ENCODE results near the gene FRMD1. TPM values are rescaled to one million over a fixed set of nuclear protein-coding genes. Genes with fewer than 3 reads are reported as not detected.

FRMD1 gene
- total and polyA plus RNA-seq, 2 of the 8 experiments (the other 6 are each of a cell fraction or from before 2014, with no cell fraction given) = 0.36 TPM; not detected in 1

DNA sequence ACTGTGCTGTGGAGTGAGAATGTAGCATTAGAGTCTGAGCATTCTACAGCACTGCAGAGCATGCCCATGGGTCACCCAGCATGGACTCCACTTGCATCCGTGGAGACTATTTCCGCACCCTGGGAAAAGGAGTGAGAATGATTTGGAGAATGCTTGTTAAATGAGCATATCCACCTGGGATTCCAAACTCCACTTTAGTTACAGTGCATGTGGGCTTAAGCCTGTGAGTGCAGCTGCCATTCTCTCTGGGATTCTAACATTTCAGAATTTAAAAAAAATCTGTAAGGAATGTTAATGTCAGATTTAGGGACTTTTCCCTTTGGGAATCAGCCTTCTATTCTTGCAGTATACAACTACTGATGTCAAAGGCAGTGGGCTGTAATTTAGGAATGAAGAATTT is 48.1 kb downstream of the FRMD1 start:
- H2AK5ac ChIP-seq (ENCODE audit: low read depth, low read length) = no peak overlapping the region
- H4K20me1 ChIP-seq (replicated peaks in 1 of 2; ENCODE audit: control insufficient read depth in 1 of 2, insufficient read depth in 2 of 2, low read length in 2 of 2) = no peaks in the 10 kb centered on the region
- no peak overlapping the region for H4K91ac ChIP-seq (replicated peaks; ENCODE audit: insufficient read length, low read length)
- no peak overlapping the region for H2BK120ac ChIP-seq (replicated peaks; ENCODE audit: low read depth, low read length)
- no peaks in the 10 kb centered on the region for H3K79me1 ChIP-seq (ENCODE audit: low read depth, low read length)
- H3K27me3 ChIP-seq (replicated peaks in 1 of 4; ENCODE audit: control insufficient read depth in 3 of 4, extremely low read depth in 1 of 4, insufficient read depth in 3 of 4, low read length in 3 of 4) = no peaks in the 10 kb centered on the region; a peak in 1 of 7 replicates
- no peak overlapping the region for H3K4me3 ChIP-seq (ENCODE audit: extremely low read depth in 1 of 4, insufficient read depth in 2 of 4, low read depth in 3 of 4, low read length in 4 of 4)
- POLR2A ChIA-PET (ENCODE audit: partially characterized antibody) = no interaction called here
- H3K4ac ChIP-seq (replicated peaks; ENCODE audit: insufficient read length, low read depth, low read length) = no peak overlapping the region
- H3K9ac ChIP-seq (replicated peaks in 1 of 4; ENCODE audit: extremely low read depth in 1 of 4, low read depth in 3 of 4, low read length in 3 of 4) = no peak overlapping the region
- H2BK5ac ChIP-seq (ENCODE audit: low read depth, low read length) = no peak overlapping the region
- no peak overlapping the region for H3K23ac ChIP-seq (ENCODE audit: insufficient read length)
- no peak overlapping the region for H2BK15ac ChIP-seq (ENCODE audit: low read length)
- H3K23me2 ChIP-seq (ENCODE audit: low read depth, low read length) = no peaks in the 10 kb centered on the region
- no peak overlapping the region for H3K27ac ChIP-seq (ENCODE audit: low read depth, low read length)
- H3K56ac ChIP-seq (replicated peaks; ENCODE audit: insufficient read length, low read depth, low read length) = no peak overlapping the region
- no peaks in the 10 kb centered on the region for H3K9me3 ChIP-seq (ENCODE audit: insufficient read depth in 2 of 2, low read depth in 1 of 2, low read length in 1 of 2)
- no peak overlapping the region for H3K18ac ChIP-seq (ENCODE audit: extremely low read depth, low read length)
- no peaks in the 10 kb centered on the region for H3K36me3 ChIP-seq (ENCODE audit: control insufficient read depth in 2 of 4, insufficient read depth in 4 of 4, low read length in 3 of 4)
- FAIRE-seq (no peak), DNase-seq (ENCODE audit: low read depth in 1 of 2, low spot score in 2 of 2) (no peak)
- H2BK20ac ChIP-seq (ENCODE audit: low read length) = peak overlapping the region; percentile 5; the same call in 1 of the 2 replicates
- no peak overlapping the region for H4K5ac ChIP-seq (ENCODE audit: insufficient read length, low read depth, low read length)
- no peak overlapping the region for H2AFZ ChIP-seq (ENCODE audit: low read length)
- H3K79me2 ChIP-seq (ENCODE audit: control insufficient read depth in 1 of 2, insufficient read depth in 2 of 2, low read length in 2 of 2) = no peaks in the 10 kb centered on the region
- H3K14ac ChIP-seq (ENCODE audit: insufficient read length) = no peak overlapping the region
- H3K4me2 ChIP-seq (ENCODE audit: insufficient read depth in 1 of 2, low read depth in 2 of 2, low read length in 2 of 2) = no peak overlapping the region
- 72% methylated on average over 2 of the region's 2 CpGs; no CpG with 5 or more reads in 1 of the 2 experiments for WGBS, 2 experiments (ENCODE audit: extremely low coverage in 1 of 2, insufficient coverage in 1 of 2, insufficient read length in 1 of 2, insufficient replicate concordance in 2 of 2, low coverage in 1 of 2, low lambda C conversion rate in 2 of 2, missing lambda C conversion rate in 1 of 2)
- H2BK12ac ChIP-seq (ENCODE audit: low read depth, low read length) = no peak overlapping the region
- H3K4me1 ChIP-seq (replicated peaks in 1 of 4; ENCODE audit: control insufficient read depth in 3 of 4, insufficient read depth in 4 of 4, low read length in 3 of 4) = peaks cover 0 to 5% (median 2%) of the 10 kb centered on the region in 4 experiments; a peak in 3 of 7 replicates
- CTCF ChIA-PET (ENCODE audit: partially characterized antibody) = interaction anchor here (0.6 to 1.5 kb wide), 2 partner anchors 18 to 33 kb away, joined by 3 to 5 read pairs; partner anchors contain the start of gene KIF25
- H4K8ac ChIP-seq (ENCODE audit: extremely low read depth, insufficient read depth, low read length) = no peak overlapping the region
- TF ChIP-seq HDAC6 (IDR thresholded peaks at IDR 0.05; ENCODE audit: low read depth, low read length) (no peak), RBBP5 (IDR thresholded peaks at IDR 0.05; ENCODE audit: borderline replicate concordance, low read depth, low read length) (no peak), FOSL1 (IDR thresholded peaks at IDR 0.05; ENCODE audit: insufficient read depth, low read depth, low read length) (no peak), TCF12 (IDR thresholded peaks at IDR 0.05; ENCODE audit: low read depth, low read length) (no peak), POLR2A (IDR thresholded peaks at IDR 0.05; ENCODE audit: control extremely low read depth in 1 of 2, low read depth in 2 of 2, low read length in 2 of 2) (no peak), CHD2 (IDR thresholded peaks at IDR 0.05; ENCODE audit: low read length) (no peak), EZH2 (IDR thresholded peaks at IDR 0.05; ENCODE audit: low read depth, low read length, severe bottlenecking) (no peak), CEBPB (IDR thresholded peaks at IDR 0.05; ENCODE audit: low read depth, low read length) (no peak), PHF8 (conservative IDR thresholded peaks at IDR 0.05; ENCODE audit: low read depth, low read length) (no peak), TAF7 (optimal IDR thresholded peaks at IDR 0.05; ENCODE audit: borderline replicate concordance, low read depth, low read length) (no peak), POLR2AphosphoS5 (IDR thresholded peaks at IDR 0.05; ENCODE audit: low read depth, low read length) (no peak), ASH2L (IDR thresholded peaks at IDR 0.05; ENCODE audit: low read length) (no peak), NANOG (IDR thresholded peaks at IDR 0.05; ENCODE audit: insufficient read depth, low read depth, low read length, poor library complexity, severe bottlenecking) (no peak)
- TF ChIP-seq, protein P1, sequence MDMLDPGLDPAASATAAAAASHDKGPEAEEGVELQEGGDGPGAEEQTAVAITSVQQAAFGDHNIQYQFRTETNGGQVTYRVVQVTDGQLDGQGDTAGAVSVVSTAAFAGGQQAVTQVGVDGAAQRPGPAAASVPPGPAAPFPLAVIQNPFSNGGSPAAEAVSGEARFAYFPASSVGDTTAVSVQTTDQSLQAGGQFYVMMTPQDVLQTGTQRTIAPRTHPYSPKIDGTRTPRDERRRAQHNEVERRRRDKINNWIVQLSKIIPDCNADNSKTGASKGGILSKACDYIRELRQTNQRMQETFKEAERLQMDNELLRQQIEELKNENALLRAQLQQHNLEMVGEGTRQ (IDR thresholded peaks at IDR 0.05; ENCODE audit: low read length) = no peak
